ENCODE measurements around the gene CCDC102A. TPM values are rescaled to one million over a fixed set of nuclear protein-coding genes. Genes with fewer than 3 reads are reported as not detected.

The CCDC102A gene
- total and polyA plus RNA-seq, 2 donors (not counting 3 experiments of a cell fraction or from before 2014, with no cell fraction given), result 7.8 to 12.2 TPM

DNA sequence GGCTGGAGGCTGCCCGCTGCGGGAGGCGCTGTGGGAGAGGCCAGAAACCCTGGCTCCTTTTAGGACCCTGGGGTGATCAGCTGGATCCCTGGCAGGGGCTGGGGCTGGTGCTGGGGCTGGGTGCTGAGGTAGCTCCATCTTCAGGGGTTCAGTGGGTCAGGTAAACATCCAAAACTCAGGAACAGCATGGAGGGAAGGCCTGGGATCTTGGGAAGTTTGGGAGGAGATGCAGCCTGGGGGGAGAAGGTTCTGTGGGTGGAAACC, 27.0 kb upstream of the CCDC102A start:
- no peak overlapping the region for H3K4me3 ChIP-seq (replicated peaks in 1 of 3; ENCODE audit: insufficient read depth in 1 of 3, low read depth in 1 of 3, low read length in 3 of 3)
- no peaks in the 10 kb centered on the region for H4K20me1 ChIP-seq (replicated peaks; ENCODE audit: control insufficient read depth, extremely low read depth, insufficient read depth, low read length)
- dilution Hi-C loops (cut with MboI; ENCODE audit: extremely low pct_ligation_motif_present, low sequenced_read_pairs), result no loop called here
- FAIRE-seq (no peak), DNase-seq (ENCODE audit: low read depth, low spot score) (no peak)
- no peaks in the 10 kb centered on the region for H3K9me1 ChIP-seq (replicated peaks; ENCODE audit: control insufficient read depth, extremely low read depth, insufficient read depth, low read length)
- no peaks in the 10 kb centered on the region for H3K4me1 ChIP-seq (ENCODE audit: control insufficient read depth, extremely low read depth, insufficient read depth, low read length)
- H3K27ac ChIP-seq (ENCODE audit: insufficient read depth, low read depth, low read length), result no peak overlapping the region
- H3K4me2 ChIP-seq (ENCODE audit: insufficient read depth, low read length), result no peak overlapping the region
- H3K27me3 ChIP-seq (ENCODE audit: control insufficient read depth in 2 of 2, insufficient read depth in 2 of 2, low read length in 2 of 2), result peaks cover 7 to 12% of the 10 kb centered on the region in 2 experiments
- POLR2A ChIA-PET, result no interaction called here
- intact Hi-C loops (cut with micrococcal nuclease), result no loop called here
- no peak overlapping the region for H2AFZ ChIP-seq (ENCODE audit: low read depth, low read length)
- TF ChIP-seq, protein P1, sequence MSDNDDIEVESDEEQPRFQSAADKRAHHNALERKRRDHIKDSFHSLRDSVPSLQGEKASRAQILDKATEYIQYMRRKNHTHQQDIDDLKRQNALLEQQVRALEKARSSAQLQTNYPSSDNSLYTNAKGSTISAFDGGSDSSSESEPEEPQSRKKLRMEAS (IDR thresholded peaks at IDR 0.05; ENCODE audit: insufficient read depth, insufficient read length), result no peak
- TF ChIP-seq EZH2 (IDR thresholded peaks at IDR 0.05; ENCODE audit: borderline replicate concordance, low read depth, low read length, severe bottlenecking) (no peak), FOS (IDR thresholded peaks at IDR 0.05; ENCODE audit: borderline replicate concordance, insufficient read depth, low read length) (no peak), POLR2A (IDR thresholded peaks at IDR 0.05; ENCODE audit: low read depth, low read length) (no peak), POLR2AphosphoS5 (IDR thresholded peaks at IDR 0.05; ENCODE audit: insufficient read depth, low read depth, low read length) (no peak)
- TF ChIP-seq, protein P2, sequence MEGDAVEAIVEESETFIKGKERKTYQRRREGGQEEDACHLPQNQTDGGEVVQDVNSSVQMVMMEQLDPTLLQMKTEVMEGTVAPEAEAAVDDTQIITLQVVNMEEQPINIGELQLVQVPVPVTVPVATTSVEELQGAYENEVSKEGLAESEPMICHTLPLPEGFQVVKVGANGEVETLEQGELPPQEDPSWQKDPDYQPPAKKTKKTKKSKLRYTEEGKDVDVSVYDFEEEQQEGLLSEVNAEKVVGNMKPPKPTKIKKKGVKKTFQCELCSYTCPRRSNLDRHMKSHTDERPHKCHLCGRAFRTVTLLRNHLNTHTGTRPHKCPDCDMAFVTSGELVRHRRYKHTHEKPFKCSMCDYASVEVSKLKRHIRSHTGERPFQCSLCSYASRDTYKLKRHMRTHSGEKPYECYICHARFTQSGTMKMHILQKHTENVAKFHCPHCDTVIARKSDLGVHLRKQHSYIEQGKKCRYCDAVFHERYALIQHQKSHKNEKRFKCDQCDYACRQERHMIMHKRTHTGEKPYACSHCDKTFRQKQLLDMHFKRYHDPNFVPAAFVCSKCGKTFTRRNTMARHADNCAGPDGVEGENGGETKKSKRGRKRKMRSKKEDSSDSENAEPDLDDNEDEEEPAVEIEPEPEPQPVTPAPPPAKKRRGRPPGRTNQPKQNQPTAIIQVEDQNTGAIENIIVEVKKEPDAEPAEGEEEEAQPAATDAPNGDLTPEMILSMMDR (IDR thresholded peaks at IDR 0.05; ENCODE audit: extremely low read depth in 1 of 2, insufficient read depth in 1 of 2, low read depth in 1 of 2, low read length in 2 of 2), result no peak
- no peaks in the 10 kb centered on the region for H3K36me3 ChIP-seq (ENCODE audit: control insufficient read depth in 2 of 2, extremely low read depth in 1 of 2, insufficient read depth in 2 of 2, low read length in 2 of 2)
- CTCF ChIA-PET, result interaction anchor here (1.5 kb wide), 1 partner anchor 11 kb away, joined by 3 read pairs; no protein-coding TSS in a partner anchor
- no peaks in the 10 kb centered on the region for H3K9me3 ChIP-seq (replicated peaks; ENCODE audit: control insufficient read depth, insufficient read depth, low read length)
- no peaks in the 10 kb centered on the region for H3K79me2 ChIP-seq (ENCODE audit: control insufficient read depth, insufficient read depth, low read length)
- H3K9ac ChIP-seq (replicated peaks; ENCODE audit: extremely low read depth, insufficient read depth, low read length), result no peak overlapping the region
- no TSS peak for BruUV-seq (replicated peaks)

Data from endothelial cell of umbilical vein (primary cell).